Gastroesophageal sphincter (tissue), 4 donors: ENCODE results near the gene PDE1C. TPM values are rescaled to one million over a fixed set of nuclear protein-coding genes. Genes with fewer than 3 reads are reported as not detected.

Source experiments
- ATAC-seq: fragments of 150-250 bp; one replicate; pipeline ENCODE4 v1.9.1; 2016; ENCODE audit warnings: mild to moderate bottlenecking, moderate library complexity
- H3K27ac ChIP-seq, 4 donors: fragments of 200-600 bp; sonication (generic) in 3 of 4; 1 replicate in 3 of 4; 2 replicates in 1 of 4; pipeline ENCODE4 v1.5.1; 2016 to 2019
- H3K27me3 ChIP-seq: fragments of 200-600 bp; sonication (generic); one replicate; pipeline ENCODE4 v1.5.1; 2019
- H3K36me3 ChIP-seq, 2 donors: fragments of 200-600 bp; sonication (generic); one replicate each; pipeline ENCODE4 v1.5.1; 2019; ENCODE audit warnings: control low read depth in 1 of 2
- H3K4me1 ChIP-seq, 3 donors: fragments of 200-600 bp; sonication (generic); 1 replicate in 2 of 3; 2 replicates in 1 of 3; pipeline ENCODE4 v1.5.1; 2016 to 2019; ENCODE audit warnings: control low read depth in 2 of 3
- H3K4me3 ChIP-seq, 2 donors: fragments of 200-600 bp; sonication (generic); one replicate each; pipeline ENCODE4 v1.5.1; 2019; ENCODE audit warnings: mild to moderate bottlenecking in 1 of 2, moderate library complexity in 1 of 2
- H3K9me3 ChIP-seq, 3 donors: fragments of 200-600 bp; sonication (generic); one replicate each; pipeline ENCODE4 v1.5.1; 2017 to 2019; ENCODE audit warnings: control low read depth in 2 of 3
- EP300 ChIP-seq: sonication (generic); formaldehyde crosslinking; IDR thresholded peaks from one replicate; pipeline ENCODE4 v1.6.1; 2017; ENCODE audit warnings: antibody characterized with exemption, mild to moderate bottlenecking
- POLR2A ChIP-seq, 2 donors: fragments of 450-650 bp; IDR thresholded peaks; one replicate each; pipeline ENCODE4 v1.6.1; 2017; ENCODE audit warnings: antibody characterized with exemption in 2 of 2, mild to moderate bottlenecking in 2 of 2, moderate library complexity in 1 of 2
- POLR2AphosphoS5 ChIP-seq: sonication (generic); formaldehyde crosslinking; IDR thresholded peaks from one replicate; pipeline ENCODE4 v1.6.1; 2017; ENCODE audit warnings: antibody characterized with exemption
- WGBS, 2 donors: methylation state at CpG; one replicate each; pipeline ENCODE4 v1.1.5; 2018; ENCODE audit warnings: low coverage in 1 of 2; 5-methylcytosine and 5-hydroxymethylcytosine counted together
- total RNA-seq, 4 donors: library from RNA; depleted of rRNA; stranded (reverse); fragments of >200 nt; gene quantifications; one replicate each; pipeline ENCODE4 v1.1.0, GENCODE V29; 2016
- TF ChIP-seq, protein P1 (sequence below), 4 experiments: fragments of 200-600 bp in 2 of 4; fragments of 450-650 bp in 2 of 4; sonication (generic) in 1 of 4; IDR thresholded peaks; one replicate each; pipeline ENCODE4 v1.5.1; 2017 to 2019; ENCODE audit warnings: antibody characterized with exemption in 4 of 4, mild to moderate bottlenecking in 2 of 4, moderate library complexity in 2 of 4

Gene PDE1C
- total RNA-seq, 4 donors from 2014 or later = 17.2 to 28.8 (median 21.7) TPM

- H3K27ac ChIP-seq = no peak overlapping the region
- H3K36me3 ChIP-seq = no peaks in the 10 kb centered on the region
- no peak overlapping the region for H3K4me3 ChIP-seq
- H3K27me3 ChIP-seq = no peaks in the 10 kb centered on the region
- TF ChIP-seq POLR2AphosphoS5 (no peak), POLR2A (IDR thresholded peaks at IDR 0.05) (no peak), EP300 (no peak)
- TF ChIP-seq, protein P1, sequence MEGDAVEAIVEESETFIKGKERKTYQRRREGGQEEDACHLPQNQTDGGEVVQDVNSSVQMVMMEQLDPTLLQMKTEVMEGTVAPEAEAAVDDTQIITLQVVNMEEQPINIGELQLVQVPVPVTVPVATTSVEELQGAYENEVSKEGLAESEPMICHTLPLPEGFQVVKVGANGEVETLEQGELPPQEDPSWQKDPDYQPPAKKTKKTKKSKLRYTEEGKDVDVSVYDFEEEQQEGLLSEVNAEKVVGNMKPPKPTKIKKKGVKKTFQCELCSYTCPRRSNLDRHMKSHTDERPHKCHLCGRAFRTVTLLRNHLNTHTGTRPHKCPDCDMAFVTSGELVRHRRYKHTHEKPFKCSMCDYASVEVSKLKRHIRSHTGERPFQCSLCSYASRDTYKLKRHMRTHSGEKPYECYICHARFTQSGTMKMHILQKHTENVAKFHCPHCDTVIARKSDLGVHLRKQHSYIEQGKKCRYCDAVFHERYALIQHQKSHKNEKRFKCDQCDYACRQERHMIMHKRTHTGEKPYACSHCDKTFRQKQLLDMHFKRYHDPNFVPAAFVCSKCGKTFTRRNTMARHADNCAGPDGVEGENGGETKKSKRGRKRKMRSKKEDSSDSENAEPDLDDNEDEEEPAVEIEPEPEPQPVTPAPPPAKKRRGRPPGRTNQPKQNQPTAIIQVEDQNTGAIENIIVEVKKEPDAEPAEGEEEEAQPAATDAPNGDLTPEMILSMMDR (IDR thresholded peaks at IDR 0.05) = no peak
- no peak for ATAC-seq
- WGBS, 2 donors = 64 to 83% methylated on average over 1 to 3 of the region's 3 CpGs
- no peaks in the 10 kb centered on the region for H3K9me3 ChIP-seq
- H3K4me1 ChIP-seq = no peaks in the 10 kb centered on the region
These were observed 345.5 kb downstream of the PDE1C start for GRCh38 chr7:31724696-31725095.

DNA sequence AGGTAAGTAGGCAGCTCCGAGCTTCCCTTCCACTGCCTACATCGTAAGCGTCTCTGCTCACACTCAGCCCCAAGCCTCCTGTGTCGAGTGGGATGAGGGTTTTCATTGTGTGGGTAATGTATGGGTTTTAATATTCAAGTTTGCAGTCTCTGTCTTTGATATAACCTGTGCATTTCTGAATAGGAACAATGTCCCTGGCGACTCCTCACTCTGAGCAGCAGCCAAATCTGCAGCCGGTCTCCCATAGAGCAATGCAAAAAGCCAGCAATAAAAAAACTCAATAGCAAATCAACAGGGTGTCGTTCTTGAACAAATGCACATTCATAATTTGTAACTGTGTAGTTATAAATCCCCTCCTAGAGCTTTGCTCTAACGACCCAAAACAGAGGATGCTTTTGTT, 349.8 kb downstream of the PDE1C start:
- ATAC-seq = no peak

DNA sequence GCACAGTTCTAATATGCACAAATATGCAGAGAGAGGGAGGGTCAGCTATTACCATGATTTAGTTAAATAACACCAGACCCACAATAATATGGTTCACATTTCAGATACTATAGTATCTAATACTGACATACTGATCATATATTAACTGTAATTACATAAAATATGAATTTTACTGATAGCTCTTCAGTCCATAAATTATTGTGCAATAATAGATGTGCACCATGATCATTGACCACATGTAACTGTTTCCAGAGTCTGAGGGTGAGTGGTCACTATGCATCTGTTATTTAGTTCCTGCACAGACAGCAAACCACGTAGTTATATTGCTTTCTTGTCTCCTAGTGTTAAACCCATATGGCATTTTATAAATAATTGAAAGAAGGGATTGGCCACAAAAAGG, 353.9 kb downstream of the PDE1C start:
- no peak overlapping the region for H3K4me3 ChIP-seq
- H3K4me1 ChIP-seq = no peaks in the 10 kb centered on the region
- H3K27me3 ChIP-seq = no peaks in the 10 kb centered on the region
- H3K36me3 ChIP-seq = no peaks in the 10 kb centered on the region
- TF ChIP-seq POLR2AphosphoS5 (no peak), EP300 (no peak), POLR2A (IDR thresholded peaks at IDR 0.05) (no peak)
- TF ChIP-seq, protein P1 (IDR thresholded peaks at IDR 0.05) = no peak
- ATAC-seq = no peak
- 56 to 57% methylated on average over 1 of the region's 1 CpG for WGBS, 2 donors
- H3K27ac ChIP-seq = no peak overlapping the region
- H3K9me3 ChIP-seq = no peaks in the 10 kb centered on the region

More for the DNA sequence above, 349.8 kb downstream of the PDE1C start:
- Histone ChIP-seq H3K4me3 (no peak overlapping the region), H3K9me3 (no peaks in the 10 kb centered on the region), H3K27ac (no peak overlapping the region), H3K36me3 (no peaks in the 10 kb centered on the region), H3K27me3 (no peaks in the 10 kb centered on the region), H3K4me1 (no peaks in the 10 kb centered on the region)
- TF ChIP-seq POLR2A (IDR thresholded peaks at IDR 0.05) (no peak), POLR2AphosphoS5 (no peak)
- 84 to 90% methylated on average over 6 to 8 of the region's 8 CpGs for WGBS, 2 donors

- H3K4me1 ChIP-seq = no peaks in the 10 kb centered on the region
- 88% methylated on average over 1 of the region's 1 CpG; no CpG with 5 or more reads in 1 of the 2 donors for WGBS, 2 donors
- H3K27ac ChIP-seq = no peak overlapping the region
These were observed 360.0 kb downstream of the PDE1C start for GRCh38 chr7:31710171-31710570.

DNA sequence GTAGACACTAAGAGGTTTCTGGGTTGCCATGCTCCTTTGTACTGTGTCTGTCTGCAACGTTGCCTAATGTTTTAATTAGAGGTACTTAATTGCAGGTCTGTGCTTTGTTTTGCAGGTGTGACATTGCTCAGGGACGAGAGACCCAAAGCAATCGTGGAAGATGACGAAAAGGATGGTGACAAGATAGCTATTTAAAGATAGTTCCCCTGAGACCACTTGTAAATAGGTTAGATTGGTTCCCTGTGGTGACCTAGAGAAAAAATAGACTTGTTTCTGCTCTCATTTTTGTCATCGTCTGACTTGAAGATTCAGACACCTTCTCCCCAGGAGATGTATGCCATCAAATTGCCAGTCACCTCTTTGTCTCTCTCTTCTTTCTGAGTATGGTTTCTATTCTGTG, 363.1 kb downstream of the PDE1C start:
- Histone ChIP-seq H3K4me1 (no peaks in the 10 kb centered on the region), H3K9me3 (no peaks in the 10 kb centered on the region), H3K36me3 (no peaks in the 10 kb centered on the region), H3K27ac (no peak overlapping the region), H3K27me3 (no peaks in the 10 kb centered on the region), H3K4me3 (no peak overlapping the region)
- 63% methylated on average over 4 to 5 of the region's 5 CpGs for WGBS, 2 donors
- no peak for ATAC-seq
- TF ChIP-seq POLR2AphosphoS5 = no peak
- TF ChIP-seq EP300 = no peak
- TF ChIP-seq POLR2A (IDR thresholded peaks at IDR 0.05) = no peak
- TF ChIP-seq, protein P1 (IDR thresholded peaks at IDR 0.05) = no peak

More at GRCh38 chr7:31710171-31710570, 360.0 kb downstream of the PDE1C start:
- H3K9me3 ChIP-seq = no peaks in the 10 kb centered on the region
- no peaks in the 10 kb centered on the region for H3K27me3 ChIP-seq
- H3K36me3 ChIP-seq = no peaks in the 10 kb centered on the region
- TF ChIP-seq EP300 = no peak
- no peak for TF ChIP-seq POLR2AphosphoS5
- TF ChIP-seq, protein P1 (IDR thresholded peaks at IDR 0.05) = no peak
- no peak for TF ChIP-seq POLR2A (IDR thresholded peaks at IDR 0.05)
- ATAC-seq = no peak
- no peak overlapping the region for H3K4me3 ChIP-seq
